SK-N-SH (cell line): ENCODE measurements around the gene COL24A1. TPM values are rescaled to one million over a fixed set of nuclear protein-coding genes. Genes with fewer than 3 reads are reported as not detected.

ENCODE experiments used
- CTCF ChIA-PET: fragments of 300-600, 350-600 bp; formaldehyde crosslinking; extraction: SDS; loops from one replicate; lab custom pipeline; 2021; lab: Yijun Ruan, JAX
- POLR2A ChIA-PET: fragments of 350-600 bp; sonication (Branson Sonifier 250); formaldehyde crosslinking; extraction: SDS; loops from one replicate; lab custom pipeline; 2020; ENCODE audit warnings: antibody characterized with exemption, inconsistent platforms; lab: Yijun Ruan, JAX
- DNase-seq: peaks from one replicate; pipeline ENCODE4 v3.0.0; 2012
- H2AFZ ChIP-seq: fragments of 200-600 bp; sonication (generic); 2 replicates; pipeline ENCODE4 v1.8.1; 2016; ENCODE audit warnings: antibody characterized with exemption, mild to moderate bottlenecking, low read depth
- H3F3A ChIP-seq: fragments of 200-600 bp; sonication (generic); replicated peaks from 2 replicates; pipeline ENCODE3; 2016; ENCODE audit warnings: antibody characterized with exemption, mild to moderate bottlenecking; ENCODE audit not compliant: insufficient read depth
- H3K27ac ChIP-seq, 2 experiments: fragments of 200-500 bp in 1 of 2; fragments of 200-600 bp in 1 of 2; sonication (Bioruptor generic) in 1 of 2; sonication (generic), shearing (Covaris generic) in 1 of 2; 2 replicates each; pipeline versions ENCODE4 v1.5.1 to v1.6.1; 2014 to 2016; ENCODE audit warnings: low read depth in 2 of 2, inconsistent platforms in 1 of 2, low read length in 1 of 2, mild to moderate bottlenecking in 1 of 2, mixed read lengths in 1 of 2
- H3K27me3 ChIP-seq: fragments of 200-600 bp; sonication (generic), shearing (Covaris generic); 2 replicates; pipeline ENCODE4 v1.6.1; 2016; ENCODE audit warnings: mixed run types; ENCODE audit not compliant: insufficient read depth
- H3K36me3 ChIP-seq, 2 experiments: fragments of 200-500 bp in 1 of 2; fragments of 200-600 bp in 1 of 2; sonication (Bioruptor generic) in 1 of 2; sonication (generic) in 1 of 2; replicated peaks in 1 of 2; 2 replicates each; pipeline versions ENCODE3 to v1.5.1; 2014 to 2016; ENCODE audit warnings: low read length in 1 of 2, mild to moderate bottlenecking in 1 of 2; ENCODE audit not compliant: insufficient read depth in 2 of 2, control insufficient read depth in 1 of 2
- H3K4me1 ChIP-seq, 2 experiments: fragments of 200-500 bp in 1 of 2; fragments of 200-600 bp in 1 of 2; sonication (Bioruptor generic) in 1 of 2; sonication (generic), shearing (Covaris generic) in 1 of 2; 2 replicates each; pipeline versions ENCODE4 v1.5.1 to v1.6.1; 2014 to 2016; ENCODE audit warnings: low read depth in 1 of 2, low read length in 1 of 2, mixed run types in 1 of 2; ENCODE audit not compliant: insufficient read depth in 2 of 2, control insufficient read depth in 1 of 2
- H3K4me2 ChIP-seq: fragments of 200-600 bp; sonication (generic), shearing (Covaris generic); 2 replicates; pipeline ENCODE4 v1.6.1; 2017; ENCODE audit warnings: mixed run types
- H3K4me3 ChIP-seq, 2 experiments: fragments of 200-500 bp in 1 of 2; fragments of 200-600 bp in 1 of 2; sonication (Bioruptor generic) in 1 of 2; sonication (generic), shearing (Covaris generic) in 1 of 2; 2 replicates each; pipeline versions ENCODE4 v1.5.1 to v1.8.1; 2014 to 2016; ENCODE audit warnings: low read depth in 2 of 2, inconsistent platforms in 1 of 2, low read length in 1 of 2, mild to moderate bottlenecking in 1 of 2, mixed read lengths in 1 of 2, moderate library complexity in 1 of 2
- H3K79me2 ChIP-seq: fragments of 200-600 bp; sonication (generic); 2 replicates; pipeline ENCODE4 v1.8.1; 2017; ENCODE audit warnings: mild to moderate bottlenecking; ENCODE audit not compliant: insufficient read depth
- H3K9ac ChIP-seq: fragments of 200-600 bp; sonication (generic); 2 replicates; pipeline ENCODE4 v1.6.1; 2017; ENCODE audit warnings: mixed run types
- H3K9me2 ChIP-seq: fragments of 200-600 bp; sonication (generic); 2 replicates; pipeline ENCODE4 v1.6.1; 2017; ENCODE audit warnings: mixed run types
- H3K9me3 ChIP-seq: fragments of 200-600 bp; sonication (generic); 2 replicates; pipeline ENCODE4 v1.6.1; 2017; ENCODE audit warnings: mixed run types, mild to moderate bottlenecking, moderate library complexity
- H4K20me1 ChIP-seq: fragments of 200-600 bp; sonication (generic); 2 replicates; pipeline ENCODE4 v1.6.1; 2017; ENCODE audit warnings: mild to moderate bottlenecking, mixed run types; ENCODE audit not compliant: insufficient read depth
- CHD2 ChIP-seq: fragments of 150-350 bp; IDR thresholded peaks from 2 replicates; pipeline ENCODE4 v1.6.1; 2018; ENCODE audit warnings: low read length; ENCODE audit not compliant: partially characterized antibody
- ELF1 ChIP-seq: IDR thresholded peaks from 2 replicates; pipeline ENCODE4 v1.4.0; 2012
- EZH2phosphoT487 ChIP-seq: fragments of 200-600 bp; sonication (generic); IDR thresholded peaks from 2 replicates; pipeline ENCODE4 v1.6.1; 2017; ENCODE audit warnings: low read depth, mixed run types, mild to moderate bottlenecking, antibody characterized with exemption, moderate library complexity, borderline replicate concordance
- FOSL2 ChIP-seq: IDR thresholded peaks from 2 replicates; pipeline ENCODE4 v1.4.0; 2012; ENCODE audit warnings: low read depth, mild to moderate bottlenecking, moderate library complexity, borderline replicate concordance
- GABPA ChIP-seq: IDR thresholded peaks from 2 replicates; pipeline ENCODE4 v1.4.0; 2012; ENCODE audit warnings: low read depth, mild to moderate bottlenecking
- GATA2 ChIP-seq: sonication (generic); formaldehyde crosslinking; IDR thresholded peaks from 2 replicates; pipeline ENCODE4 v1.5.0; 2020; ENCODE audit warnings: mild to moderate bottlenecking, missing genetic modification reagents
- IRF3 ChIP-seq: fragments of 150-350 bp; IDR thresholded peaks from 2 replicates; pipeline ENCODE4 v1.6.1; 2016; ENCODE audit warnings: mild to moderate bottlenecking, low read depth, low read length
- MEF2A ChIP-seq: IDR thresholded peaks from 2 replicates; pipeline ENCODE4 v1.4.0; 2012; ENCODE audit warnings: low read depth, borderline replicate concordance
- NFIC ChIP-seq: IDR thresholded peaks from 2 replicates; pipeline ENCODE4 v1.4.0; 2012; ENCODE audit warnings: borderline replicate concordance
- PBX3 ChIP-seq: IDR thresholded peaks from 2 replicates; pipeline ENCODE4; 2012
- POLR2AphosphoS5 ChIP-seq: IDR thresholded peaks from 2 replicates; pipeline ENCODE4 v1.6.1; 2012; ENCODE audit warnings: low read depth, low read length
- RCOR1 ChIP-seq: fragments of 150-350 bp; IDR thresholded peaks from 2 replicates; pipeline ENCODE4 v1.6.1; 2017; ENCODE audit warnings: antibody characterized with exemption, low read length
- RFX5 ChIP-seq: IDR thresholded peaks from 2 replicates; pipeline ENCODE4 v1.6.1; 2012; ENCODE audit warnings: mild to moderate bottlenecking, improper control_type of control experiment, low read length
- SIN3A ChIP-seq: IDR thresholded peaks from 2 replicates; pipeline ENCODE4 v1.6.1; 2012; ENCODE audit warnings: low read depth, mild to moderate bottlenecking, low read length, moderate library complexity, borderline replicate concordance
- SMC3 ChIP-seq: IDR thresholded peaks from 2 replicates; pipeline ENCODE4 v1.6.1; 2012; ENCODE audit warnings: low read depth, low read length, improper control_type of control experiment
- TEAD4 ChIP-seq: IDR thresholded peaks from 2 replicates; pipeline ENCODE4 v1.4.0; 2012; ENCODE audit warnings: mild to moderate bottlenecking, borderline replicate concordance; ENCODE audit not compliant: insufficient read depth
- WGBS: methylation state at CpG from one replicate; pipeline ENCODE4 v1.1.6; 2017; ENCODE audit warnings: low lambda C conversion rate; 5-methylcytosine and 5-hydroxymethylcytosine counted together
- polyA plus RNA-seq, 3 experiments: library from polyadenylated mRNA; depleted of rRNA; stranded (reverse); fragments of >200 nt; gene quantifications; 2 replicates each; pipeline ENCODE4 v1.2.3, GENCODE V29; 2012
- TF ChIP-seq, protein P1 (sequence below): fragments of 150-350 bp; IDR thresholded peaks from 2 replicates; pipeline ENCODE4 v1.6.1; 2017; ENCODE audit warnings: antibody characterized with exemption, low read length, low read depth, borderline replicate concordance
- TF ChIP-seq, protein P2 (sequence below): IDR thresholded peaks from 2 replicates; pipeline ENCODE4 v1.4.0; 2012; ENCODE audit warnings: low read depth, borderline replicate concordance
- TF ChIP-seq, protein P3 (sequence below): IDR thresholded peaks from 2 replicates; pipeline ENCODE4 v1.6.1; 2012; ENCODE audit warnings: mild to moderate bottlenecking, low read depth, low read length, moderate library complexity
- TF ChIP-seq, protein P4 (sequence below): IDR thresholded peaks from 2 replicates; pipeline ENCODE4 v1.4.0; 2012; ENCODE audit warnings: low read depth, borderline replicate concordance

Gene COL24A1
- polyA plus RNA-seq, 1 of the 3 experiments (the other 2 are of a cell fraction), result not detected

DNA sequence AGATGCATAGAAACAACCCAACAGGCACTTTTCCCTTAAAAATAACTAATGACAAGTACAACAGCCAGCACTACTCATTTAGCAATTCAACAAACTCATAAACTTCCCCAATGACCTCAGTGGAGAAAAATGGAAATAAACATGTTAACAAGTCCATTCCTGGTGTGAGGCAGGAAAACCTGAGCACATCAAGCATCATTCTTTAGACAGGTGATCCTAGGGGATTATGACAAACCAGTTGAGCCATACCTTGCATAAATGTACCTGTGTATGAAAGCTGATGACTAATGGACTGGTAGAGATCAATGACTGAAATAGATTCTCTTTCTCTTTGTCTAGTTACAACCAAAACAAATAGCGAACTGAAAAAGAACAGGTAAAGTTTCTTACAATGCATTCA lies 7.0 kb downstream of the COL24A1 start:
- ChIA-PET POLR2A (interaction anchor here (0.6 kb wide), 1 partner anchor 285 kb away, joined by 3 read pairs; no protein-coding TSS in a partner anchor), CTCF (no interaction called here)
- Histone ChIP-seq H2AFZ (no peak overlapping the region), H3K9me2 (no peaks in the 10 kb centered on the region), H3K36me3 (no peaks in the 10 kb centered on the region), H4K20me1 (no peaks in the 10 kb centered on the region), H3K27ac (no peak overlapping the region), H3F3A (no peaks in the 10 kb centered on the region), H3K4me2 (no peak overlapping the region), H3K4me1 (peaks cover 0 to under 1% of the 10 kb centered on the region in 2 experiments; a peak in 1 of 4 replicates), H3K9me3 (no peaks in the 10 kb centered on the region), H3K9ac (no peak overlapping the region), H3K79me2 (no peaks in the 10 kb centered on the region), H3K27me3 (peaks cover 11% of the 10 kb centered on the region; the same call in 1 of the 2 replicates), H3K4me3 (no peak overlapping the region)
- TF ChIP-seq FOSL2, result no peak
- TF ChIP-seq IRF3, result no peak
- TF ChIP-seq ELF1, result no peak
- no peak for TF ChIP-seq SMC3
- TF ChIP-seq CHD2, result no peak
- TF ChIP-seq NFIC, result no peak
- TF ChIP-seq, protein P1, sequence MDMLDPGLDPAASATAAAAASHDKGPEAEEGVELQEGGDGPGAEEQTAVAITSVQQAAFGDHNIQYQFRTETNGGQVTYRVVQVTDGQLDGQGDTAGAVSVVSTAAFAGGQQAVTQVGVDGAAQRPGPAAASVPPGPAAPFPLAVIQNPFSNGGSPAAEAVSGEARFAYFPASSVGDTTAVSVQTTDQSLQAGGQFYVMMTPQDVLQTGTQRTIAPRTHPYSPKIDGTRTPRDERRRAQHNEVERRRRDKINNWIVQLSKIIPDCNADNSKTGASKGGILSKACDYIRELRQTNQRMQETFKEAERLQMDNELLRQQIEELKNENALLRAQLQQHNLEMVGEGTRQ, result no peak
- TF ChIP-seq SIN3A, result no peak
- no peak for TF ChIP-seq RFX5
- TF ChIP-seq RCOR1, result no peak
- TF ChIP-seq POLR2AphosphoS5, result no peak
- TF ChIP-seq EZH2phosphoT487, result no peak
- no peak for TF ChIP-seq MEF2A
- TF ChIP-seq GATA2, result no peak
- TF ChIP-seq, protein P2, sequence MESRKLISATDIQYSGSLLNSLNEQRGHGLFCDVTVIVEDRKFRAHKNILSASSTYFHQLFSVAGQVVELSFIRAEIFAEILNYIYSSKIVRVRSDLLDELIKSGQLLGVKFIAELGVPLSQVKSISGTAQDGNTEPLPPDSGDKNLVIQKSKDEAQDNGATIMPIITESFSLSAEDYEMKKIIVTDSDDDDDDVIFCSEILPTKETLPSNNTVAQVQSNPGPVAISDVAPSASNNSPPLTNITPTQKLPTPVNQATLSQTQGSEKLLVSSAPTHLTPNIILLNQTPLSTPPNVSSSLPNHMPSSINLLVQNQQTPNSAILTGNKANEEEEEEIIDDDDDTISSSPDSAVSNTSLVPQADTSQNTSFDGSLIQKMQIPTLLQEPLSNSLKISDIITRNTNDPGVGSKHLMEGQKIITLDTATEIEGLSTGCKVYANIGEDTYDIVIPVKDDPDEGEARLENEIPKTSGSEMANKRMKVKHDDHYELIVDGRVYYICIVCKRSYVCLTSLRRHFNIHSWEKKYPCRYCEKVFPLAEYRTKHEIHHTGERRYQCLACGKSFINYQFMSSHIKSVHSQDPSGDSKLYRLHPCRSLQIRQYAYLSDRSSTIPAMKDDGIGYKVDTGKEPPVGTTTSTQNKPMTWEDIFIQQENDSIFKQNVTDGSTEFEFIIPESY, result no peak
- TF ChIP-seq GABPA, result no peak
- TF ChIP-seq, protein P3, sequence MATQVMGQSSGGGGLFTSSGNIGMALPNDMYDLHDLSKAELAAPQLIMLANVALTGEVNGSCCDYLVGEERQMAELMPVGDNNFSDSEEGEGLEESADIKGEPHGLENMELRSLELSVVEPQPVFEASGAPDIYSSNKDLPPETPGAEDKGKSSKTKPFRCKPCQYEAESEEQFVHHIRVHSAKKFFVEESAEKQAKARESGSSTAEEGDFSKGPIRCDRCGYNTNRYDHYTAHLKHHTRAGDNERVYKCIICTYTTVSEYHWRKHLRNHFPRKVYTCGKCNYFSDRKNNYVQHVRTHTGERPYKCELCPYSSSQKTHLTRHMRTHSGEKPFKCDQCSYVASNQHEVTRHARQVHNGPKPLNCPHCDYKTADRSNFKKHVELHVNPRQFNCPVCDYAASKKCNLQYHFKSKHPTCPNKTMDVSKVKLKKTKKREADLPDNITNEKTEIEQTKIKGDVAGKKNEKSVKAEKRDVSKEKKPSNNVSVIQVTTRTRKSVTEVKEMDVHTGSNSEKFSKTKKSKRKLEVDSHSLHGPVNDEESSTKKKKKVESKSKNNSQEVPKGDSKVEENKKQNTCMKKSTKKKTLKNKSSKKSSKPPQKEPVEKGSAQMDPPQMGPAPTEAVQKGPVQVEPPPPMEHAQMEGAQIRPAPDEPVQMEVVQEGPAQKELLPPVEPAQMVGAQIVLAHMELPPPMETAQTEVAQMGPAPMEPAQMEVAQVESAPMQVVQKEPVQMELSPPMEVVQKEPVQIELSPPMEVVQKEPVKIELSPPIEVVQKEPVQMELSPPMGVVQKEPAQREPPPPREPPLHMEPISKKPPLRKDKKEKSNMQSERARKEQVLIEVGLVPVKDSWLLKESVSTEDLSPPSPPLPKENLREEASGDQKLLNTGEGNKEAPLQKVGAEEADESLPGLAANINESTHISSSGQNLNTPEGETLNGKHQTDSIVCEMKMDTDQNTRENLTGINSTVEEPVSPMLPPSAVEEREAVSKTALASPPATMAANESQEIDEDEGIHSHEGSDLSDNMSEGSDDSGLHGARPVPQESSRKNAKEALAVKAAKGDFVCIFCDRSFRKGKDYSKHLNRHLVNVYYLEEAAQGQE, result no peak
- TF ChIP-seq PBX3, result no peak
- TF ChIP-seq, protein P4, sequence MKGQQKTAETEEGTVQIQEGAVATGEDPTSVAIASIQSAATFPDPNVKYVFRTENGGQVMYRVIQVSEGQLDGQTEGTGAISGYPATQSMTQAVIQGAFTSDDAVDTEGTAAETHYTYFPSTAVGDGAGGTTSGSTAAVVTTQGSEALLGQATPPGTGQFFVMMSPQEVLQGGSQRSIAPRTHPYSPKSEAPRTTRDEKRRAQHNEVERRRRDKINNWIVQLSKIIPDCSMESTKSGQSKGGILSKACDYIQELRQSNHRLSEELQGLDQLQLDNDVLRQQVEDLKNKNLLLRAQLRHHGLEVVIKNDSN, result no peak
- no peak for TF ChIP-seq TEAD4
- WGBS, result 0% methylated on average over 1 of the region's 1 CpG
- DNase-seq, result no peak
